Measurements from ENCODE around the gene CMC2. TPM values are rescaled to one million over a fixed set of nuclear protein-coding genes. Genes with fewer than 3 reads are reported as not detected.
A peak's percentile ranks its signal among the peaks of the same experiment; 100 is the strongest.

Gene CMC2
- total and polyA plus RNA-seq, 2 of the 13 experiments (the other 11 are each of a cell fraction or from before 2014, with no cell fraction given): 116 to 129 TPM

DNA sequence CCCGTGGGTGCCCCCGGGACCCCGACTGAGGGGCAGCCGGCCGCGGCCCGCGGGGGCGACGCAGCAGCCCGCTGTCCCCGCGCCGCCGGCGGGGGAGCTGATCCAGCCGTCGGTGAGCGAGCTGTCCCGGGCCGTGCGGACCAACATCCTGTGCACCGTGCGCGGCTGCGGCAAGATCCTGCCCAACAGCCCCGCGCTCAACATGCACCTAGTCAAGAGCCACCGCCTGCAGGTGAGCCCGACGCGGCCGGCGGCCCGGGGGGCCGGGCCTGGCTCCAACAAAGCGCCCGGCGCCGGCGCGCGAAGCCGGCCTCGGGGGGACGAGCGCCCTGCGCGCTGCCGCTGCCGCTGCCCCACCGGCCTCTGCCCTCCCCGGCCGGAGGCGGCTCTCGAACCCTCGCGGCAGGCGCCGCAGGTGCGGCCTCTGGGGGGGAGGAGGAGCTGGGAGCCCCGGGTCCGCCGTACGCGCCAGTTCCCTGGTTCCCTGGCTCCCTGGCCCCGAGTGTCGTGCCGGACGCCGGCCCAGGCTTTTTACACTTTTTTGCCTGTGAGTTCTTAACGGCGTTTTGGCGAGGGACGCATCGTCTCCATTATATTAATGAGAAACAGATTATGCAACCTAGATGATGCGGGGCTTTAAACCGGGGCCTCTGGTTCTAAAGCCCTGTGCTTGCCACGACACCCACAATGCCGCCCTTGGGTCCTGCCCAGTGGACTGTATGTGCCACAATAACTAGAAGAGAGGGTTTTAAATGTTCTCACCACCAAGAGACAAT is 29.5 kb upstream of the CMC2 start (continued):
- TF ChIP-seq ZNF484 (CRISPR knock-in tag; IDR thresholded peaks at IDR 0.05; ENCODE audit: borderline replicate concordance, low read depth) (no peak), U2AF2 (IDR thresholded peaks at IDR 0.05; ENCODE audit: low read depth, low read length) (no peak), NFE2L2 (IDR thresholded peaks at IDR 0.05; ENCODE audit: low read length) (no peak), ZNF761 (CRISPR knock-in tag; conservative IDR thresholded peaks at IDR 0.05) (0 out of 2 replicates have a peak, but pooled peaks have one; percentile 39), CHD2 (IDR thresholded peaks at IDR 0.05; ENCODE audit: low read depth, low read length) (no peak), NBN (conservative IDR thresholded peaks at IDR 0.05) (no peak), CEBPB (IDR thresholded peaks at IDR 0.05; ENCODE audit: borderline replicate concordance, low read depth, low read length) (peak; percentile 21; the same call in 1 of the 2 replicates), AKAP8 (CRISPR knock-in tag; IDR thresholded peaks at IDR 0.05) (no peak), ZNF350 (CRISPR knock-in tag; IDR thresholded peaks at IDR 0.05; ENCODE audit: borderline replicate concordance, low read depth) (no peak), ZNF274 (CRISPR knock-in tag; IDR thresholded peaks at IDR 0.05) (no peak)
- TF ChIP-seq, protein P1, sequence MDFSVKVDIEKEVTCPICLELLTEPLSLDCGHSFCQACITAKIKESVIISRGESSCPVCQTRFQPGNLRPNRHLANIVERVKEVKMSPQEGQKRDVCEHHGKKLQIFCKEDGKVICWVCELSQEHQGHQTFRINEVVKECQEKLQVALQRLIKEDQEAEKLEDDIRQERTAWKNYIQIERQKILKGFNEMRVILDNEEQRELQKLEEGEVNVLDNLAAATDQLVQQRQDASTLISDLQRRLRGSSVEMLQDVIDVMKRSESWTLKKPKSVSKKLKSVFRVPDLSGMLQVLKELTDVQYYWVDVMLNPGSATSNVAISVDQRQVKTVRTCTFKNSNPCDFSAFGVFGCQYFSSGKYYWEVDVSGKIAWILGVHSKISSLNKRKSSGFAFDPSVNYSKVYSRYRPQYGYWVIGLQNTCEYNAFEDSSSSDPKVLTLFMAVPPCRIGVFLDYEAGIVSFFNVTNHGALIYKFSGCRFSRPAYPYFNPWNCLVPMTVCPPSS (IDR thresholded peaks at IDR 0.05): no peak
- TF ChIP-seq, protein P2, sequence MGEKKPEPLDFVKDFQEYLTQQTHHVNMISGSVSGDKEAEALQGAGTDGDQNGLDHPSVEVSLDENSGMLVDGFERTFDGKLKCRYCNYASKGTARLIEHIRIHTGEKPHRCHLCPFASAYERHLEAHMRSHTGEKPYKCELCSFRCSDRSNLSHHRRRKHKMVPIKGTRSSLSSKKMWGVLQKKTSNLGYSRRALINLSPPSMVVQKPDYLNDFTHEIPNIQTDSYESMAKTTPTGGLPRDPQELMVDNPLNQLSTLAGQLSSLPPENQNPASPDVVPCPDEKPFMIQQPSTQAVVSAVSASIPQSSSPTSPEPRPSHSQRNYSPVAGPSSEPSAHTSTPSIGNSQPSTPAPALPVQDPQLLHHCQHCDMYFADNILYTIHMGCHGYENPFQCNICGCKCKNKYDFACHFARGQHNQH (CRISPR knock-in tag; IDR thresholded peaks at IDR 0.05): no peak
- TF ChIP-seq, protein P3, sequence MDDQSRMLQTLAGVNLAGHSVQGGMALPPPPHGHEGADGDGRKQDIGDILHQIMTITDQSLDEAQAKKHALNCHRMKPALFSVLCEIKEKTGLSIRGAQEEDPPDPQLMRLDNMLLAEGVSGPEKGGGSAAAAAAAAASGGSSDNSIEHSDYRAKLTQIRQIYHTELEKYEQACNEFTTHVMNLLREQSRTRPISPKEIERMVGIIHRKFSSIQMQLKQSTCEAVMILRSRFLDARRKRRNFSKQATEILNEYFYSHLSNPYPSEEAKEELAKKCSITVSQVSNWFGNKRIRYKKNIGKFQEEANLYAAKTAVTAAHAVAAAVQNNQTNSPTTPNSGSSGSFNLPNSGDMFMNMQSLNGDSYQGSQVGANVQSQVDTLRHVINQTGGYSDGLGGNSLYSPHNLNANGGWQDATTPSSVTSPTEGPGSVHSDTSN (CRISPR knock-in tag; IDR thresholded peaks at IDR 0.05; ENCODE audit: borderline replicate concordance): no peak
- TF ChIP-seq, protein P4, sequence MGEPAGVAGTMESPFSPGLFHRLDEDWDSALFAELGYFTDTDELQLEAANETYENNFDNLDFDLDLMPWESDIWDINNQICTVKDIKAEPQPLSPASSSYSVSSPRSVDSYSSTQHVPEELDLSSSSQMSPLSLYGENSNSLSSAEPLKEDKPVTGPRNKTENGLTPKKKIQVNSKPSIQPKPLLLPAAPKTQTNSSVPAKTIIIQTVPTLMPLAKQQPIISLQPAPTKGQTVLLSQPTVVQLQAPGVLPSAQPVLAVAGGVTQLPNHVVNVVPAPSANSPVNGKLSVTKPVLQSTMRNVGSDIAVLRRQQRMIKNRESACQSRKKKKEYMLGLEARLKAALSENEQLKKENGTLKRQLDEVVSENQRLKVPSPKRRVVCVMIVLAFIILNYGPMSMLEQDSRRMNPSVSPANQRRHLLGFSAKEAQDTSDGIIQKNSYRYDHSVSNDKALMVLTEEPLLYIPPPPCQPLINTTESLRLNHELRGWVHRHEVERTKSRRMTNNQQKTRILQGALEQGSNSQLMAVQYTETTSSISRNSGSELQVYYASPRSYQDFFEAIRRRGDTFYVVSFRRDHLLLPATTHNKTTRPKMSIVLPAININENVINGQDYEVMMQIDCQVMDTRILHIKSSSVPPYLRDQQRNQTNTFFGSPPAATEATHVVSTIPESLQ (CRISPR knock-in tag; conservative IDR thresholded peaks at IDR 0.05): no peak
- TF ChIP-seq, protein P5, sequence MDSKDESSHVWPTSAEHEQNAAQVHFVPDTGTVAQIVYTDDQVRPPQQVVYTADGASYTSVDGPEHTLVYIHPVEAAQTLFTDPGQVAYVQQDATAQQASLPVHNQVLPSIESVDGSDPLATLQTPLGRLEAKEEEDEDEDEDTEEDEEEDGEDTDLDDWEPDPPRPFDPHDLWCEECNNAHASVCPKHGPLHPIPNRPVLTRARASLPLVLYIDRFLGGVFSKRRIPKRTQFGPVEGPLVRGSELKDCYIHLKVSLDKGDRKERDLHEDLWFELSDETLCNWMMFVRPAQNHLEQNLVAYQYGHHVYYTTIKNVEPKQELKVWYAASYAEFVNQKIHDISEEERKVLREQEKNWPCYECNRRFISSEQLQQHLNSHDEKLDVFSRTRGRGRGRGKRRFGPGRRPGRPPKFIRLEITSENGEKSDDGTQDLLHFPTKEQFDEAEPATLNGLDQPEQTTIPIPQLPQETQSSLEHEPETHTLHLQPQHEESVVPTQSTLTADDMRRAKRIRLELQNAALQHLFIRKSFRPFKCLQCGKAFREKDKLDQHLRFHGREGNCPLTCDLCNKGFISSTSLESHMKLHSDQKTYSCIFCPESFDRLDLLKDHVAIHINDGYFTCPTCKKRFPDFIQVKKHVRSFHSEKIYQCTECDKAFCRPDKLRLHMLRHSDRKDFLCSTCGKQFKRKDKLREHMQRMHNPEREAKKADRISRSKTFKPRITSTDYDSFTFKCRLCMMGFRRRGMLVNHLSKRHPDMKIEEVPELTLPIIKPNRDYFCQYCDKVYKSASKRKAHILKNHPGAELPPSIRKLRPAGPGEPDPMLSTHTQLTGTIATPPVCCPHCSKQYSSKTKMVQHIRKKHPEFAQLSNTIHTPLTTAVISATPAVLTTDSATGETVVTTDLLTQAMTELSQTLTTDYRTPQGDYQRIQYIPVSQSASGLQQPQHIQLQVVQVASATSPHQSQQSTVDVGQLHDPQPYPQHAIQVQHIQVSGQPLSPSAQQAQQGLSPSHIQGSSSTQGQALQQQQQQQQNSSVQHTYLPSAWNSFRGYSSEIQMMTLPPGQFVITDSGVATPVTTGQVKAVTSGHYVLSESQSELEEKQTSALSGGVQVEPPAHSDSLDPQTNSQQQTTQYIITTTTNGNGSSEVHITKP (CRISPR knock-in tag; IDR thresholded peaks at IDR 0.05; ENCODE audit: low read depth): no peak
